ENCODE data around the gene HOXB9.

HOXB9 gene

GRCh38 chr17:48636177-48637018, 10.2 kb upstream of the HOXB9 start:
- Histone ChIP-seq H3K36me3 (no peaks in the 10 kb centered on the region), H3K27me3 (peaks cover 0 to 97% of the 10 kb centered on the region in 2 donors), H3K9me3 (no peaks in the 10 kb centered on the region), H3K4me1 (peaks cover 0 to 16% (median 4%) of the 10 kb centered on the region in 4 donors), H3K27ac (no peak overlapping the region), H3K4me3 (no peak overlapping the region)
- intact Hi-C loops (cut with DNase I; ENCODE audit: low total_unique reads): no loop called here
- peak in 1 of 2 donors; percentile 52 for DNase-seq
- TF ChIP-seq, protein P1, sequence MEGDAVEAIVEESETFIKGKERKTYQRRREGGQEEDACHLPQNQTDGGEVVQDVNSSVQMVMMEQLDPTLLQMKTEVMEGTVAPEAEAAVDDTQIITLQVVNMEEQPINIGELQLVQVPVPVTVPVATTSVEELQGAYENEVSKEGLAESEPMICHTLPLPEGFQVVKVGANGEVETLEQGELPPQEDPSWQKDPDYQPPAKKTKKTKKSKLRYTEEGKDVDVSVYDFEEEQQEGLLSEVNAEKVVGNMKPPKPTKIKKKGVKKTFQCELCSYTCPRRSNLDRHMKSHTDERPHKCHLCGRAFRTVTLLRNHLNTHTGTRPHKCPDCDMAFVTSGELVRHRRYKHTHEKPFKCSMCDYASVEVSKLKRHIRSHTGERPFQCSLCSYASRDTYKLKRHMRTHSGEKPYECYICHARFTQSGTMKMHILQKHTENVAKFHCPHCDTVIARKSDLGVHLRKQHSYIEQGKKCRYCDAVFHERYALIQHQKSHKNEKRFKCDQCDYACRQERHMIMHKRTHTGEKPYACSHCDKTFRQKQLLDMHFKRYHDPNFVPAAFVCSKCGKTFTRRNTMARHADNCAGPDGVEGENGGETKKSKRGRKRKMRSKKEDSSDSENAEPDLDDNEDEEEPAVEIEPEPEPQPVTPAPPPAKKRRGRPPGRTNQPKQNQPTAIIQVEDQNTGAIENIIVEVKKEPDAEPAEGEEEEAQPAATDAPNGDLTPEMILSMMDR (IDR thresholded peaks at IDR 0.05): peak in 1 of 2 experiments; percentile 17

DNA sequence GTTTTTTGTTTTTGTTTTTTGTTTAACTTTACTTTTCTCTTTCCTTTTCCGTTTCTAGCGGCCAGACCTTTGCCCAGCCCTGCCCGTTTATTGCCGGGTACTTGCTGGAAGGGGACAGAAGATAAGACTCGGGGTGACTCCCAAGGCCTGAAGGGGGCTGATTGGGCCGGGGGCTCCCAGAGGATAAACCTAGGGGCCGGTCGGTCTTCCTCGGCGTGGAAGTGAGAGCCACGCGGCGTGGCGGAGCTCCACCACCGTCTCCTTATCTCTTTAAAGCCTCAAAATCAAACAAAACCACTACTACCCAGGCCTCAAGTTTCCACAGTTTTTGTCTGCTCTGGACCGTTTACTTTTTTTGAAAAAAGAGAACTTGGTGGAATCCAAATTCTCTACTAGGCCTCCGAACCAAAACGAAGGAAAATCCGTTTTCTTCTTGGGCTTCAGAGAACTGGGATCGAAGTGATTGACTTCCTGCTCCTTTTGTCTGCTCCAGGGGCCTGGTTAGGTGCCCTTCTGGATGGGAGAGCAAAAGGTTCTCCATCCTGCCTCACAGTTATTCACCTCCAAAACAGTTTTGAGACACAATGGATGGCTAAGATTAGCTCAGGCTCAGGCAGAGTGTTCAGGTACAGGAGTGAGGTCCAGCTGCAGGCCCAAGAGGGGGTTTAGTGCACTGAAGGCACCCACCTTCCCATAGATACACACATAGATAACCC, 8.5 kb upstream of the HOXB9 start:
- DNase-seq: no peak
- Histone ChIP-seq H3K4me3 (no peak overlapping the region), H3K36me3 (no peaks in the 10 kb centered on the region), H3K9me3 (no peaks in the 10 kb centered on the region), H3K27ac (no peak overlapping the region), H3K4me1 (peaks cover 0 to 16% (median 4%) of the 10 kb centered on the region in 4 donors), H3K27me3 (peaks cover 0 to 99% of the 10 kb centered on the region in 2 donors)
- TF ChIP-seq, protein P1 (IDR thresholded peaks at IDR 0.05): no peak
- intact Hi-C loops (cut with DNase I; ENCODE audit: low total_unique reads): no loop called here

GRCh38 chr17:48633266-48633677, 7.1 kb upstream of the HOXB9 start:
- intact Hi-C loops (cut with DNase I; ENCODE audit: low total_unique reads): no loop called here
- H3K27ac ChIP-seq: no peak overlapping the region
- TF ChIP-seq, protein P1 (IDR thresholded peaks at IDR 0.05): no peak
- peaks cover 0 to 16% (median 4%) of the 10 kb centered on the region in 4 donors for H3K4me1 ChIP-seq
- DNase-seq: no peak
- H3K4me3 ChIP-seq: no peak overlapping the region
- H3K27me3 ChIP-seq: peaks cover 0 to 100% of the 10 kb centered on the region in 2 donors
- H3K36me3 ChIP-seq: no peaks in the 10 kb centered on the region
- H3K9me3 ChIP-seq: no peaks in the 10 kb centered on the region

- peaks cover 0 to 100% of the 10 kb centered on the region in 2 donors for H3K27me3 ChIP-seq
- H3K4me3 ChIP-seq: no peak overlapping the region
- no peaks in the 10 kb centered on the region for H3K9me3 ChIP-seq
- H3K4me1 ChIP-seq: peaks cover 0 to 16% (median 4%) of the 10 kb centered on the region in 4 donors
- no peak for DNase-seq
- no peak overlapping the region for H3K27ac ChIP-seq
- no peaks in the 10 kb centered on the region for H3K36me3 ChIP-seq
- intact Hi-C loops (cut with DNase I; ENCODE audit: low total_unique reads): no loop called here
- TF ChIP-seq, protein P1 (IDR thresholded peaks at IDR 0.05): no peak
Measured at GRCh38 chr17:48632579-48633265, 6.6 kb upstream of the HOXB9 start.

- no peaks in the 10 kb centered on the region for H3K9me3 ChIP-seq
- no peak for DNase-seq
- peaks cover 0 to 100% of the 10 kb centered on the region in 2 donors for H3K27me3 ChIP-seq
- no peak overlapping the region for H3K4me3 ChIP-seq
- no peak overlapping the region for H3K27ac ChIP-seq
- H3K36me3 ChIP-seq: no peaks in the 10 kb centered on the region
- peaks cover 0 to 16% (median 5%) of the 10 kb centered on the region in 4 donors for H3K4me1 ChIP-seq
- intact Hi-C loops (cut with DNase I; ENCODE audit: low total_unique reads): no loop called here
- TF ChIP-seq, protein P1 (IDR thresholded peaks at IDR 0.05): no peak
Measured at GRCh38 chr17:48631693-48632578, 5.8 kb upstream of the HOXB9 start.

All from tibial artery (tissue), 4 donors.